Natural killer cell (primary cell): ENCODE results near the gene EZH1. TPM values are rescaled to one million over a fixed set of nuclear protein-coding genes. Genes with fewer than 3 reads are reported as not detected.

Experiments used
- ATAC-seq, 3 donors: fragments of 150-1000 bp in 2 of 3; fragments of 200-7000 bp in 1 of 3; cut with Tn5 transposase; 1 replicate in 1 of 3; 2 replicates in 2 of 3; pipeline ENCODE4 v1.10.0; 2021; ENCODE audit warnings: mild to moderate bottlenecking in 2 of 3, moderate library complexity in 2 of 3
- DNase-seq, 2 donors: peaks; one replicate each; pipeline versions ENCODE4 v3.0.0 to v3.0.0-alpha.2; 2013 to 2021; ENCODE audit warnings: mixed read lengths in 1 of 2
- H3K27ac ChIP-seq: one replicate; pipeline ENCODE4 v1.5.1; 2013; ENCODE audit warnings: mild to moderate bottlenecking, low read length
- H3K27me3 ChIP-seq: one replicate; pipeline ENCODE4 v1.6.1; 2013; ENCODE audit warnings: low read length; ENCODE audit not compliant: control insufficient read depth, insufficient read depth
- H3K36me3 ChIP-seq: one replicate; pipeline ENCODE4 v1.6.1; 2013; ENCODE audit warnings: low read length; ENCODE audit not compliant: control insufficient read depth, insufficient read depth
- H3K4me1 ChIP-seq: one replicate; pipeline ENCODE4 v1.6.1; 2013; ENCODE audit warnings: low read length; ENCODE audit not compliant: control insufficient read depth, insufficient read depth
- H3K4me3 ChIP-seq: one replicate; pipeline ENCODE4 v1.5.1; 2013; ENCODE audit warnings: low read length
- H3K9me3 ChIP-seq: one replicate; pipeline ENCODE4 v1.6.1; 2013; ENCODE audit warnings: low read length; ENCODE audit not compliant: control insufficient read depth, insufficient read depth
- H3K27ac Mint-ChIP-seq, 2 donors: one replicate each; pipeline ENCODE4 v1.8.0; 2022; ENCODE audit warnings: mild to moderate bottlenecking in 2 of 2, mixed read lengths in 2 of 2, moderate library complexity in 1 of 2
- H3K27me3 Mint-ChIP-seq, 2 donors: one replicate each; pipeline ENCODE4 v1.8.0; 2022; ENCODE audit warnings: low read depth in 2 of 2, mixed read lengths in 2 of 2
- H3K36me3 Mint-ChIP-seq: one replicate; pipeline ENCODE4 v1.8.0; 2022; ENCODE audit warnings: mixed read lengths
- H3K4me1 Mint-ChIP-seq, 2 donors: one replicate each; pipeline ENCODE4 v1.8.0; 2022; ENCODE audit warnings: mixed read lengths in 2 of 2
- H3K4me3 Mint-ChIP-seq: one replicate; pipeline ENCODE4 v1.8.0; 2022; ENCODE audit warnings: mild to moderate bottlenecking, moderate library complexity, mixed read lengths
- H3K9me3 Mint-ChIP-seq, 2 donors: one replicate each; pipeline ENCODE4 v1.8.0; 2022; ENCODE audit warnings: mixed read lengths in 2 of 2
- WGBS: methylation state at CpG from one replicate; pipeline ENCODE4 v1.1.7; 2013; ENCODE audit warnings: missing lambda C conversion rate; ENCODE audit not compliant: insufficient coverage; 5-methylcytosine and 5-hydroxymethylcytosine counted together
- intact Hi-C: fragments of 100-400 bp; cut with micrococcal nuclease; formaldehyde crosslinking; loops from one replicate; pipeline ENCODE4 v1.14.2; 2022
- total RNA-seq, 4 donors: library from RNA; stranded (reverse); fragments of 120-200 nt in 1 of 4; gene quantifications; one replicate each; pipeline versions ENCODE4 v1.2.3 to v1.2.4, GENCODE V29; 2013 to 2022
- TF ChIP-seq, protein P1 (sequence below): fragments of 200-600 bp; IDR thresholded peaks from one replicate; pipeline ENCODE4 v1.8.0; 2022; ENCODE audit warnings: antibody characterized with exemption

The EZH1 gene
- total RNA-seq, 3 donors from 2014 or later (not counting 1 experiment from before 2014, with no cell fraction given), result 68.8 to 92.7 (median 74.1) TPM

DNA sequence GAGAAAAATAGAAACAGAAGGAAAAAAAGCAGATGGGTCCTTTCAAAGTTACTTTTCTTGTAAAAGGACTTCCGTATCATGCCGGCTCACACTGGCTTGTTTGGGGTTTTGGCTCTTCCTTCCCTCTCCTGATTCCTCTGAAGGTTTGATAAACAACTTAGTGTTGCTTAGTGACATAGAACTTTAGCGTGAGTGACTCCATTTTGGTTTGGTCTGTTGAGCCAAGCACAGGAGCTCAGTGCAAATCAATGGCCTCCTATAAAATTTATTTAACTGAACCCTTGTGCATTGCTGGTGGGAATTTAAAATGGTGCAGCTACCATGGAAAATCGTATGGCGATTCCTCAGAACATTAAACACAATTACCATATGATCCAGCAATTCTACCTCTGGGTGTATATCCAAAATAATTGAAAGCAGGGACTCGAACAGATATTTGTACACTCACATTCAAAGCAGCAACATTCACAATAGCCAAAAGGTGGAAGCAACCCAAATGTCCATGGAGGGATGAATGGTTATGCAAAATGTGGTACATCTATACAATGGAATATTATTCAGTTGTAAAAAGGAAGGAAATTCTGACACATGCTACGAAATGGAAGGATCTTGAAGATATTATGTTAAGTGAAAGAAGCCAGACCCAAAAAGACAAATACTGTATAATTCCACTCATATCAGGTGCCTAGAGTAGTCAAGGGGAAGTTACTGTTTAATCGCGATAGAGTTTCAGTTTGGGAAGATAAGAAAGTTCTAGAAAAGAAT, 86.8 kb downstream of the EZH1 start:
- no peaks in the 10 kb centered on the region for H3K36me3 Mint-ChIP-seq
- intact Hi-C loops, result no loop called here

DNA sequence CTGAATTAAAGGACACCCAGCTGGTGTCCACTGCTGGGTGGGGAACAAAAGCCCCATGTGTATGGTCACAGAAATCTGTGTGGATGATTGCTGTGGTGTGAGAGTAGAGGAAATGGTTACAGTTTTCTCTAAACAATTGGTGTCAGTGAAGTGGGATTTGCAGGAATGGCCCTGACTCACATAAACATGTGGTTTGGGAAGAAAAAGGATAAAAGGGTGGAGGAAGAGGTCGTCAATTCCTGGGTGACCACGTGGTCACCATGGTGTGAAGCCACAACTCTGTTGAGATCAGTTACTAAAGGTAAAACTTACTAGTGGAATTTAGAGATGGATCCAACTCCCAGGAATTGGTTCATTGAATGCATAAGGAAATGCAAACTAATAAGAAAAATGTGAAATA, 89.3 kb downstream of the EZH1 start:
- Histone ChIP-seq H3K27ac (no peak overlapping the region), H3K9me3 (no peaks in the 10 kb centered on the region), H3K36me3 (no peaks in the 10 kb centered on the region), H3K4me1 (peaks cover 14% of the 10 kb centered on the region), H3K27me3 (peaks cover 8% of the 10 kb centered on the region), H3K4me3 (no peak overlapping the region)
- Mint-ChIP-seq H3K27ac (no peak overlapping the region), H3K9me3 (no peaks in the 10 kb centered on the region), H3K4me1 (peaks cover 21 to 22% of the 10 kb centered on the region in 2 donors), H3K27me3 (peaks cover 18 to 26% of the 10 kb centered on the region in 2 donors), H3K36me3 (no peaks in the 10 kb centered on the region), H3K4me3 (peak overlapping the region; percentile 11)
- no peak for DNase-seq
- WGBS, result 23% methylated on average over 2 of the region's 2 CpGs
- TF ChIP-seq, protein P1, sequence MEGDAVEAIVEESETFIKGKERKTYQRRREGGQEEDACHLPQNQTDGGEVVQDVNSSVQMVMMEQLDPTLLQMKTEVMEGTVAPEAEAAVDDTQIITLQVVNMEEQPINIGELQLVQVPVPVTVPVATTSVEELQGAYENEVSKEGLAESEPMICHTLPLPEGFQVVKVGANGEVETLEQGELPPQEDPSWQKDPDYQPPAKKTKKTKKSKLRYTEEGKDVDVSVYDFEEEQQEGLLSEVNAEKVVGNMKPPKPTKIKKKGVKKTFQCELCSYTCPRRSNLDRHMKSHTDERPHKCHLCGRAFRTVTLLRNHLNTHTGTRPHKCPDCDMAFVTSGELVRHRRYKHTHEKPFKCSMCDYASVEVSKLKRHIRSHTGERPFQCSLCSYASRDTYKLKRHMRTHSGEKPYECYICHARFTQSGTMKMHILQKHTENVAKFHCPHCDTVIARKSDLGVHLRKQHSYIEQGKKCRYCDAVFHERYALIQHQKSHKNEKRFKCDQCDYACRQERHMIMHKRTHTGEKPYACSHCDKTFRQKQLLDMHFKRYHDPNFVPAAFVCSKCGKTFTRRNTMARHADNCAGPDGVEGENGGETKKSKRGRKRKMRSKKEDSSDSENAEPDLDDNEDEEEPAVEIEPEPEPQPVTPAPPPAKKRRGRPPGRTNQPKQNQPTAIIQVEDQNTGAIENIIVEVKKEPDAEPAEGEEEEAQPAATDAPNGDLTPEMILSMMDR, result no peak
- no peak for ATAC-seq
- intact Hi-C loops, result no loop called here

More for the DNA sequence above, 86.8 kb downstream of the EZH1 start:
- Mint-ChIP-seq H3K27ac (no peak overlapping the region), H3K4me3 (peak overlapping the region; percentile 80), H3K9me3 (no peaks in the 10 kb centered on the region), H3K27me3 (peaks cover 15 to 26% of the 10 kb centered on the region in 2 donors), H3K4me1 (peaks cover 21 to 22% of the 10 kb centered on the region in 2 donors)
- TF ChIP-seq, protein P1, result no peak
- DNase-seq, result no peak
- peaks cover 8% of the 10 kb centered on the region for H3K27me3 ChIP-seq
- H3K4me3 ChIP-seq, result no peak overlapping the region
- H3K4me1 ChIP-seq, result peaks cover 14% of the 10 kb centered on the region
- 84% methylated on average over 7 of the region's 9 CpGs for WGBS
- ATAC-seq, result no peak
- H3K27ac ChIP-seq, result no peak overlapping the region
- no peaks in the 10 kb centered on the region for H3K9me3 ChIP-seq
- H3K36me3 ChIP-seq, result no peaks in the 10 kb centered on the region

DNA sequence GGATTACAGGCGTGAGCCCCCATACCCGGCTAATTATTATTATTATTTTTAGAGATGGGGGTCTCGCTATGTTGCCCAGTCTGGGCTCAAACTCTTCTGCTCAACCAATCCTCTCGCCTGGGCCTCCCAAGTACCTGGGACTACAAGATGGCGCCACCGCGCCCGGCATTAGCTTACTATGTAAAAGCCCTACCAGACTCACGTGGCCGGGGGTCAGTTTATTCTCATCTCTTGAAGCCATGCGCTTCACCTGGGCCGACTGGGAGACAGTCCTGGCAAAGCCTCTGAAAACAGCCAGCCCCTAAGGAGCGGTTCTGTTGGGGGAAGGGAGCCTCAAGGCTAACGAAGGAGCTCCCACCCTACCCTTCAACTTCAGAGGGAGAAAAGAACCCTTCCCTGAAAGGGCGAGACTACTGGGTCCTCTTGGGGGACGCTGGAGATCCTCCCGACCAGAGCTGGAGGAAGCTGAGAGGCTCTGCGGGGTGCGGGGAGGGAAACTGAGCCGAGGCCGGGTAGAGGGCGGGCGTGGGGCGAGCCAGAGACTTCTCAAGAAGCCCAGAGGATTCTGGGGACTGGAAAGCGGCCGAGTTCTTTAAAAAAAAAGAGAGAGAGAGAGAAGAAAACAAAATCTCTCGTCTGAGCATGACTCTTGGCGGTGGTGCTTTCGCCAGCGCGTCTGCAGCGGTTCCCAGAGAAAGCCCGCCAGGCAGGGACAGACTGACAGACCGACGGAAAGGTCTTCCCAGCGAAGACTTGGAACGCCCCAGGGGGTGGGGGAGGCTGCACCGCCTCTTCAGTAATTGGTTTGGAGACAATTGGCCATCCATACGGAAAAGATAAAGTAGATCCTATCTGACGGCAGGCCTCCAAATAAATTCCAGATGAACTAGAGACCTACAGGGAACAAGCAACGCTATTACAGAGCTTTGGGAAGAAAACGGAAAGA, 91.4 kb downstream of the EZH1 start:
- H3K4me3 Mint-ChIP-seq, result no peak overlapping the region

More for the DNA sequence above, 91.4 kb downstream of the EZH1 start:
- Histone ChIP-seq H3K9me3 (no peaks in the 10 kb centered on the region), H3K4me3 (no peak overlapping the region), H3K27ac (no peak overlapping the region), H3K27me3 (peaks cover 8% of the 10 kb centered on the region), H3K4me1 (peaks cover under 1% of the 10 kb centered on the region), H3K36me3 (no peaks in the 10 kb centered on the region)
- TF ChIP-seq, protein P1, result no peak
- ATAC-seq (no peak), DNase-seq (no peak)
- no peak overlapping the region for H3K27ac Mint-ChIP-seq
- H3K9me3 Mint-ChIP-seq, result no peaks in the 10 kb centered on the region
- peaks cover 19 to 26% of the 10 kb centered on the region in 2 donors for H3K27me3 Mint-ChIP-seq
- WGBS, result 40% methylated on average over 40 of the region's 42 CpGs
- intact Hi-C loops, result no loop called here
- H3K36me3 Mint-ChIP-seq, result no peaks in the 10 kb centered on the region
- H3K4me1 Mint-ChIP-seq, result peaks cover 13 to 14% of the 10 kb centered on the region in 2 donors
